Measurements from ENCODE around the gene LY9.

LY9 gene

DNA sequence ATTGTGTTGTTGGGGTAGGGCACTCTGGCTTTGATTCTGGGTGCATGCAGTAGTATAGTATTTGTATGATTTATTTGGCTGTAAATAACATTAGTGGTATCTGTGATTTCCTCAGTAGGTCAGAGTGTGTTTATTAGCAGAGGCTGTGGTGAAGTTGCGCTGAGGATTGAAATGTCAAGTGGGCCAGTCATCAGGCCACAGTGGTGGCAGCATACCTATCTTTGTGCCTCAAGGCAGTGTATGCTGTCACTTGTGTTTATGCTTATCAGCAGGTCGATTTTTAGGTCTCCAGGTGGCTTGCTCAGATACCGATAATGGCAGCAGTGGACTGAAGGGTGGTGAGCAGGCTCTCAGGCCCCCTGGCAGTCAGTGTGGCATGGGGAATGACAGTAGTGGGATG lies 11.3 kb downstream of the LY9 start:
- TF ChIP-seq, protein P1, sequence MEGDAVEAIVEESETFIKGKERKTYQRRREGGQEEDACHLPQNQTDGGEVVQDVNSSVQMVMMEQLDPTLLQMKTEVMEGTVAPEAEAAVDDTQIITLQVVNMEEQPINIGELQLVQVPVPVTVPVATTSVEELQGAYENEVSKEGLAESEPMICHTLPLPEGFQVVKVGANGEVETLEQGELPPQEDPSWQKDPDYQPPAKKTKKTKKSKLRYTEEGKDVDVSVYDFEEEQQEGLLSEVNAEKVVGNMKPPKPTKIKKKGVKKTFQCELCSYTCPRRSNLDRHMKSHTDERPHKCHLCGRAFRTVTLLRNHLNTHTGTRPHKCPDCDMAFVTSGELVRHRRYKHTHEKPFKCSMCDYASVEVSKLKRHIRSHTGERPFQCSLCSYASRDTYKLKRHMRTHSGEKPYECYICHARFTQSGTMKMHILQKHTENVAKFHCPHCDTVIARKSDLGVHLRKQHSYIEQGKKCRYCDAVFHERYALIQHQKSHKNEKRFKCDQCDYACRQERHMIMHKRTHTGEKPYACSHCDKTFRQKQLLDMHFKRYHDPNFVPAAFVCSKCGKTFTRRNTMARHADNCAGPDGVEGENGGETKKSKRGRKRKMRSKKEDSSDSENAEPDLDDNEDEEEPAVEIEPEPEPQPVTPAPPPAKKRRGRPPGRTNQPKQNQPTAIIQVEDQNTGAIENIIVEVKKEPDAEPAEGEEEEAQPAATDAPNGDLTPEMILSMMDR (conservative IDR thresholded peaks at IDR 0.05): no peak
- H3K27ac ChIP-seq: no peak overlapping the region

GRCh38 chr1:160807738-160808137 lies 11.8 kb downstream of the LY9 start:
- no peak overlapping the region for H3K27ac ChIP-seq
- TF ChIP-seq, protein P1 (conservative IDR thresholded peaks at IDR 0.05): no peak

DNA sequence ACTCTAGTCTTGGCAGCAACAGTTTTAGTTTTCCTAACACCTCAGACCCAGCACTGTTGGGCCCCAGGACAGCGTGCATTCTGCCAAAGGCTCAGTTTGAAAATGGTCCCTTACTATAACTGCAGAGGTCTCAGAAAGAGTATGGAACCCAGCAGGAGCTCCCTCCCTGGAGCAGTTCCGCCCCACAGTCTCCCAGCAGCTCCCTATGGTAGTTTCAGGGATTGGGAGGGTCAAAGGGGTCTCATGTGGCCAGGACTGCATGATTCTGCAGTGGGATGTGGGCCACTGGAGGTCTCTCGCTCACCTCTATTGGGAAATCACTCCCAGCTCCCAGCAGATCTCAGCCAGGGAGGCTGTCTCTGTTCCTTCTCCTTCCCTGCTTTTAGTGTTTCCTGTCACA lies 12.3 kb downstream of the LY9 start:
- TF ChIP-seq, protein P1 (conservative IDR thresholded peaks at IDR 0.05): no peak
- no peak overlapping the region for H3K27ac ChIP-seq

DNA sequence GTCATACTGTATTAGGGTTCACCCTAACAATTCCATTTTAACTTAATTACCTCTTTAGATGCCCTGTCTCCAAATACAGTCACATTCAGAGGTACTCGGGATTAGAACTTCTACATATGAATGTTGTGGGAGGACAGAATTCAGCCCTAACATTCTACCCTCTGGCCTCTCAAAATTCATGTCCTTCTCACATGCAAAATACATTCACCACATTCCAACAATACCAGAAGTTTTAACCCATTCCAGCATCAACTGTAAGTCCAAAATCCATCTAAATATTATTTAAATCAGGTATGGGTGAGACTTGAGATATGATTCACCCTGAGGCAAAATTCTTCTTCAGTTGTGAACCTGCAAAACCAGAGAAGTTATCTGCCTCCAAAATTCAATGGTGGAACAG lies 14.5 kb downstream of the LY9 start:
- no peak overlapping the region for H3K27ac ChIP-seq
- TF ChIP-seq, protein P1 (conservative IDR thresholded peaks at IDR 0.05): no peak

DNA sequence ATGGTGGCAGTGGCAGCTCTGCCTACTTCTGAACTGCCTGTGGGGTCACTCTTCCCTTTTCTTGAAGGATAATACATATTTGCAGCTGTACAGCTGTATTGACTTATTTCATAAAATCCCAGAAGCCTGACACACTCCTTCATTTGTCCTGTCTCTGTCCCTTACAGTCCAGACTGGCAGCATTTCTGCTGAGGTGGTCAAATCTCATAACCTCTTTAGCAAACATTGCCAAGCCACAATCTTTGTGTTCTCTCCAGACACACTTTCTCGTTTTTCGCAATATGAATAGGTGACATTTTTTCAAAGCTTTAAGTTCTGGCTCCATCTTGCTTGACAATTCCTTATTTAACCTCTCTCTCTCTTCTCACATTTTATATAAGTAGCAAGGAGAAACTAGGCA lies 15.2 kb downstream of the LY9 start:
- no peak overlapping the region for H3K27ac ChIP-seq
- TF ChIP-seq, protein P1 (conservative IDR thresholded peaks at IDR 0.05): no peak

GRCh38 chr1:160813215-160813614 lies 17.2 kb downstream of the LY9 start:
- TF ChIP-seq, protein P1 (conservative IDR thresholded peaks at IDR 0.05): no peak
- H3K27ac ChIP-seq: no peak overlapping the region

- H3K27ac ChIP-seq: no peak overlapping the region
- TF ChIP-seq, protein P1 (conservative IDR thresholded peaks at IDR 0.05): no peak
Observed at GRCh38 chr1:160814316-160814715, 18.3 kb downstream of the LY9 start.

GRCh38 chr1:160814856-160815255 lies 18.9 kb downstream of the LY9 start:
- H3K27ac ChIP-seq: no peak overlapping the region
- TF ChIP-seq, protein P1 (conservative IDR thresholded peaks at IDR 0.05): no peak

All from VCaP (cell line).